Activated T-cell treated with anti-CD3 and anti-CD28 coated beads, Interleukin-2, amount 50 U/mL, for 4 hours (primary cell): ENCODE results near the gene CPSF3. TPM values are rescaled to one million over a fixed set of nuclear protein-coding genes. Genes with fewer than 3 reads are reported as not detected.
A peak's percentile ranks its signal among the peaks of the same experiment; 100 is the strongest.
"Not testable (repeated sequence)": the region's sequence is repeated elsewhere in the genome, so short reads cannot be mapped to it uniquely, and the experiment has no call there.

Experiments used
- ATAC-seq, 2 donors: fragments of 200-7000 bp; cut with Tn5 transposase; one replicate each; pipeline ENCODE4 v1.10.0; 2021
- DNase-seq: peaks from one replicate; pipeline ENCODE4 v3.0.0-alpha.2; 2020
- H3K27me3 Mint-ChIP-seq: one replicate; pipeline ENCODE4 v1.8.0; 2021; ENCODE audit warnings: low read depth, mixed read lengths
- H3K36me3 Mint-ChIP-seq: one replicate; pipeline ENCODE4 v1.8.0; 2022; ENCODE audit warnings: mixed read lengths; ENCODE audit not compliant: insufficient read depth
- H3K4me1 Mint-ChIP-seq: one replicate; pipeline ENCODE4 v1.8.0; 2021; ENCODE audit warnings: low read depth, mixed read lengths
- H3K4me3 Mint-ChIP-seq: one replicate; pipeline ENCODE4 v1.8.0; 2021; ENCODE audit warnings: mild to moderate bottlenecking, moderate library complexity, mixed read lengths
- H3K9me3 Mint-ChIP-seq: one replicate; pipeline ENCODE4 v1.8.0; 2021; ENCODE audit warnings: mixed read lengths
- total RNA-seq, 3 donors: library from RNA; stranded (reverse); gene quantifications; one replicate each; pipeline ENCODE4 v1.2.1, GENCODE V29; 2021

Gene CPSF3
- total RNA-seq, 3 donors from 2014 or later = 61.8 to 66.6 (median 63.5) TPM

DNA sequence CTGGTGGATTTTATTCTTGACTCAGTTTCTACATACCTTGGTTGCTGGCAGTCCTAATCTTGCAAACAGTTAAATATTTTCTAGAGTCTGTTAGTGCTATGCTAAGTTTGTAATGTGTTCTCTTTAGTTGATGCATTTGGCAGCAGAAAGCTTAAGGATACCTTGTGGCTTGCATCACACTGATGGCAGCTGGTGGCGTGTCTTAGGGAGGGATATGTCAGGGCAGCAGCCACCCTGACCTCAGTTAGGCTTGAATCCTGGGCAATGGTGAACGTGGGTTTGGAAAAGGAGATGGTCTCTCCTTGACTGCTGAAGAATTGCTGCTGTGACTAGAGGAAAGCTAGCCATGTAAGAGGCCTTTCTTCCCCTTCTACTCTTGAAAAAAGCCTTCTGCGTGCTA lies 55.1 kb downstream of the CPSF3 start:
- no peak for ATAC-seq
- no peak for DNase-seq
- H3K9me3 Mint-ChIP-seq = no peaks in the 10 kb centered on the region
- no peak overlapping the region for H3K4me3 Mint-ChIP-seq
- H3K27me3 Mint-ChIP-seq = no peaks in the 10 kb centered on the region
- H3K36me3 Mint-ChIP-seq = peaks cover 33% of the 10 kb centered on the region
- peaks cover 50% of the 10 kb centered on the region for H3K4me1 Mint-ChIP-seq

DNA sequence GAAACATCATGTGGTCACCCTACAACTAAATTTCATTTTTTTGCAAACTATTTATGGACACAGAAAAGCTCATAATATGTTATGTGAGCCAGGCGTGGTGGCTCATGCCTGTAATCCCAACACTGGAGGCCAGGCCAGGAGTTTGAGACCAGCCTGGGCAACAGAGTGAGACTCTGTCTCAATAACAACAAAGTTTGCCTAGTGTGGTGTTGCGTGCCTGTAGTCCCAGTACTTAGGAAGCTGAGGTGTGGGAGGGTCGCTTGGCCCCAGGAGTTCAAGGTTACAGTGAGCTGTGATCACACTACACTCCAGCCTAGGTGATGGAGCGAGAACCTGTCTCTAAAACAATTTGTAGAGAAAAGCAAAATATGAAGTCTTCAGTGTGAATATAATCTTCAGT lies 56.7 kb downstream of the CPSF3 start:
- Mint-ChIP-seq H3K27me3 (no peaks in the 10 kb centered on the region), H3K4me1 (peaks cover 45% of the 10 kb centered on the region), H3K9me3 (no peaks in the 10 kb centered on the region), H3K36me3 (peaks cover 43% of the 10 kb centered on the region), H3K4me3 (no peak overlapping the region)
- ATAC-seq = no peak
- DNase-seq = no peak

DNA sequence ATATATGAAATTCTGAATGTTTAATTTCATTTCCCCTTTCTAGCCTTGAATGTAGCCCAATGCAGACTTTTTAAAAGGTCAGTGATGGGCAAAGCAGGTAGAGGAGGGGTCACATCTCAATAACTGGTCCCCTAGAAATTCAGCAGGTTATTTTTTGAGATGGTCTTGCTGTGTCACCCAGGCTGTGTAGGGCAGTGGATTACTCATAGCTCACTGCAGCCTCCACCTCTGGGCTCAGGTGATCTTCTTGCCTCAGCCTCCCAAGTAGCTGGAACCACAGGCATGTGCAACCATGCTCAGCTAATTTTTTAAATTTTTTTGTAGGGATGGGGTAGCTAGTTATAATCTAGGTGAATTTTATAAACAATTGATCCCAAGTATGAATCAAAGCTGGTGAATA lies 59.7 kb downstream of the CPSF3 start:
- Mint-ChIP-seq H3K4me1 (peaks cover 23% of the 10 kb centered on the region), H3K27me3 (no peaks in the 10 kb centered on the region), H3K36me3 (peaks cover 47% of the 10 kb centered on the region), H3K9me3 (no peaks in the 10 kb centered on the region), H3K4me3 (no peak overlapping the region)
- ATAC-seq (no peak), DNase-seq (no peak)

DNA sequence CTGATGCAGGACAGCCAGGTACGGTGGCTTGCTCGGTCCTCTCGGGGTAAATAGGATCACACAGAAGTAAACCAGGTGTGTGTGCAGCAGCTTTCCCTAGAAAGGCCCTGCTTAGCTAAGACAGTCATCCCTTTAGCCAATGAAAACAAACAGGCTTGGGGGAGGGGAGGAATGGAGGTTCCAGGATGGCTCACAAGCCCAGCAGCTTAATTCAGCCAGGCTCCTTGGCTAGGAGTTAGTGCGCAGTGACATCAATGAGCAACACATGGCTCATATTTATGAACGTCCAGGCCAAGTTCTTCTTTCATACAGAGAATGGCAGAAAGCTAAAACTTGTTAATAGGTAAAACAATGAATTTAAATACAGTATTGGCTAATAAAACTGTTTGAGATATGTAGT lies 61.1 kb downstream of the CPSF3 start:
- no peak for ATAC-seq
- peaks cover 40% of the 10 kb centered on the region for H3K36me3 Mint-ChIP-seq
- H3K27me3 Mint-ChIP-seq = no peaks in the 10 kb centered on the region
- peaks cover 23% of the 10 kb centered on the region for H3K4me1 Mint-ChIP-seq
- no peak overlapping the region for H3K4me3 Mint-ChIP-seq
- DNase-seq = no peak
- no peaks in the 10 kb centered on the region for H3K9me3 Mint-ChIP-seq

DNA sequence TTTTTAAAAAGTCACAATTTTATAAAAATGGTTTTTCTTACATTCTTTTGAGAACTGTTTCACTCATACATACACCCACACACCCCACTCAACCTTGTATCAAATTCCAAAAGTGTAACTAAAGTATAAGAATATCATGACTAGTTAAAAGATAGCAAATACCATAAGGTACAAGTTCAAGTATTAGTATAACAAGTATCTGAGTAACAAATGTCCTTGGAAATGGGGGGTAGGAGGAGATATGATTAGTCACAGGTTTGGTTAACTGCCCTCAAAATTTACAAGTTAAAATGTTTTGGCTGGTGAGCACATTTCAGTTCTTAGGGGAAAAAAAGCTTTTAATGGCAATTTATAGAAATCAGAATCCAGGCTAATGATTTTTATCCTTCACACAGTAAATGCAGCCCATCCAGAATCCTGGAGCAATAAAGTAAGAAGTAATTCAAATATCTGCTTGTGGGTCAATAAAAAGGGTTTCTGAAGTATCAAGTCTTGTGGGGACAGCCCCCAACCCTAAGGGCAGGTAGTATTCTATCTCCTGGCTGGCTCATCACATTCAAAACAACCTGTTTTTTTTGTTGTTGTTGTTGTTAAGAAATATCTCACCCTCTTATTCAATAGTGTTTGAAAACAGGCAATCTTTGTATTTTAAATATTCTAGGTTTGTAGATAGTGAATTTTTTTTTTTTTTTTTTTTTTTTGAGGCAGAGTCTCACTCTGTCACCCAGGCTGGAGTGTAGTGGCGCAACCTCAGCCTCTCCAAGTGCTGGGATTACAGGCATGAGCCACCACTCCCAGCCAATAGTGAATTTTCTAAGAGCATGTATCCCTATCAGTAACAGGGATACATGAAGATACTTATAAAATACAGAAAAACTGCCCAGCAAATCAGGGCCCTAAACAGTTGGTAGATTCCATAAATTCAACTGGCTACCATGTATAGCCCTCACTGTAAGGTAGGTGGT lies 65.4 kb downstream of the CPSF3 start:
- H3K9me3 Mint-ChIP-seq = no peaks in the 10 kb centered on the region
- peaks cover 45% of the 10 kb centered on the region for H3K36me3 Mint-ChIP-seq
- peaks cover 30% of the 10 kb centered on the region for H3K4me1 Mint-ChIP-seq
- no peak overlapping the region for H3K4me3 Mint-ChIP-seq
- DNase-seq = no peak
- no peaks in the 10 kb centered on the region for H3K27me3 Mint-ChIP-seq
- peak; percentile 73 to 76 for ATAC-seq

DNA sequence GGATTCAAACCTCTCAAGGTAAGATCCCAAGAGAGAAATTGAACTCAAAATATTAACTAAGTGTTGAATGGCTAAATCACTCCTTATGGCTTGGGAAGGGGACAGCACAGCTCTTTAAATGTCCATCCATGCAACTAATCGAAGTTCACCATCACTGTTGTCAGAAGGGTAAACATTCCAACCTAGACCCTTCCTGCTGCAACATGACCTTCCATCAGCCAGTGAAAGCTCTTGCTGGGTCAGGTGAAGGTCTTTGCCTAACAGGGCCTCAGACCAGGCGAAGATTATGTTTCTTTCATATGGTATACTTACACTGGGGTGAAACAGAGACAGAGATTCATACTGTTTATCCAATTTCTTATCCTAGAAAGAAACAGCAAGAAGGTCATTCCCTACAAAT lies 67.3 kb downstream of the CPSF3 start:
- no peak overlapping the region for H3K4me3 Mint-ChIP-seq
- H3K36me3 Mint-ChIP-seq = peaks cover 42% of the 10 kb centered on the region
- peaks cover 37% of the 10 kb centered on the region for H3K4me1 Mint-ChIP-seq
- ATAC-seq (no peak), DNase-seq (no peak)
- H3K9me3 Mint-ChIP-seq = no peaks in the 10 kb centered on the region
- H3K27me3 Mint-ChIP-seq = no peaks in the 10 kb centered on the region

DNA sequence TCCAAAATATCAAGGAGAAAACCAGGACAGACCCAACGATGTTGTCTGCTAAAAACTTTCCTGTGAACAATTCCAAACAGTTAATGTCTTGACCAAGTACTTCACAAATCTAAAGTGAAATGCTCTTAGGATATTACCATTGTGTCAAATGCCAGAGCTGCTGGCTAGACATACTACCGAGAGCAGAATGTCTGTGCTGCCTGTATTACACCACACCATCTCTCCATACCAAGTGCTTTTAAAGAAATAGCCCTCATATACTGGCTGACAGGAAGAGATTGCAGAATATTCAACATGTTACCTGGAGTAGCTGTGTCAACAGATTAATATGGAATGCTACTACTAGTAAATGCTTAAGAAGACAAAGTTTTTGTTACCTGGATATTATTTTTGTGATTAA lies 69.5 kb downstream of the CPSF3 start:
- DNase-seq = no peak
- Mint-ChIP-seq H3K4me1 (peaks cover 42% of the 10 kb centered on the region), H3K9me3 (no peaks in the 10 kb centered on the region), H3K4me3 (no peak overlapping the region), H3K36me3 (peaks cover 47% of the 10 kb centered on the region), H3K27me3 (no peaks in the 10 kb centered on the region)
- no peak for ATAC-seq

DNA sequence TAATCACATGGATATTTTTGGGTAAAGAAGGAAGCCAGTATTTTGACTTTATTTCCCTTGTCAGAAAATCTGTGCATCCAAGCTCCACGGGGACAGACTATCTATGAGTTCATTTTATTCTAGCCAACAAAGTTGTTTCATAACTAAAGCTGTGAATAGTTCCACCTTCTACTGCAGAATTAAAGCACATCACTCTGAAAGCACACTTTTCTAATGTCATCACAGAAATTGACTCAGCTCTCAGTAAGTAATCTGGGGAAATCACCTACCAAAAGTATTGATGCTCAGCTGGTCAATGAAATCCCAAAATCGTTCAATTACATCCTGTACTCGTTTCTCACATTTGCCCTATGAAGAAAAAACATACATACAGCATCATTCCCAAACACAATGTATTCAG lies 70.0 kb downstream of the CPSF3 start:
- H3K36me3 Mint-ChIP-seq = peaks cover 46% of the 10 kb centered on the region
- H3K9me3 Mint-ChIP-seq = no peaks in the 10 kb centered on the region
- peaks cover 37% of the 10 kb centered on the region for H3K4me1 Mint-ChIP-seq
- H3K27me3 Mint-ChIP-seq = no peaks in the 10 kb centered on the region
- ATAC-seq (peak; percentile 54 to 65), DNase-seq (no peak)
- H3K4me3 Mint-ChIP-seq = no peak overlapping the region

DNA sequence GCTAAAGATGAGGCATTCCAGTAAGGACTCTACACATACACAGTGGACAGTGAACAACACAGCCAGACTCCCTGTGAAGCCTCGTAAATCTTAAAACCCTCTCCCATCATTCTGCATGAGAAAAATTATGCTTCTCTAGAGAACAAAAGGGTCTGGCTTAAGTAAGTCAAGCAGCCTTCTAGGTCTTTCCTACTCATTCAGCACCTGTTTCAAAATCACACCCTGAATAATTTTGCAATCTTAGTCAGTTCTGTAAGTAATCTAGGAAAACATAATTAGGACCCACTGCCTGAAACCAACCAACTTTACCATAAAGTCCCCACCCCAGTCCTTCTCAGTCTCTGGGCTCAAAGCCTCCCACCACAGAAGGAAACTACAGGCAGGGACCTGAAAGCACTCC lies 70.6 kb downstream of the CPSF3 start:
- peaks cover 46% of the 10 kb centered on the region for H3K36me3 Mint-ChIP-seq
- H3K27me3 Mint-ChIP-seq = no peaks in the 10 kb centered on the region

DNA sequence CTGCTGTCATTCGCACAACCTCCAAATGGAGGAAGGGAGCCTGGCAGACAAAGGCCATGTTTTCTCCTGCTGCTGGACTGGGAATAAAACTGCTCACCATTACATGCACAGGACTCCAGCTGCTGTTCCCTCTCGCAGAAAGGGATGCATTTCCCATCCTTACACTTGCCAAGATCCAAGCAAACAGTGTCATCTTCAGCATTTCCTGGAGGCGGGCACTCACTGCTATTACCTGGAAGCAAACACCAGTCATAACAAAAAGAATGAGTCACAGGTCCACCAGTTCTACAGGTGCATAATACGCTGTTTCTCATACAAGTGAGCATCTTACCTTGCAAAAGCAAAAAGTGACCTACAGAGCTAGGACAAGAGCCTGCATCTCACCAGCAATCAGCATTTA lies 73.6 kb downstream of the CPSF3 start:
- peak in 1 of 2 donors; percentile 18 for ATAC-seq
- Mint-ChIP-seq H3K9me3 (no peaks in the 10 kb centered on the region), H3K4me3 (no peak overlapping the region), H3K4me1 (peaks cover 25% of the 10 kb centered on the region), H3K36me3 (peaks cover 53% of the 10 kb centered on the region), H3K27me3 (no peaks in the 10 kb centered on the region)
- DNase-seq = no peak

More for the DNA sequence above, 70.6 kb downstream of the CPSF3 start:
- ATAC-seq = peak; percentile 53 to 56
- DNase-seq = no peak
- Mint-ChIP-seq H3K9me3 (no peaks in the 10 kb centered on the region), H3K4me1 (peaks cover 31% of the 10 kb centered on the region), H3K4me3 (no peak overlapping the region)

DNA sequence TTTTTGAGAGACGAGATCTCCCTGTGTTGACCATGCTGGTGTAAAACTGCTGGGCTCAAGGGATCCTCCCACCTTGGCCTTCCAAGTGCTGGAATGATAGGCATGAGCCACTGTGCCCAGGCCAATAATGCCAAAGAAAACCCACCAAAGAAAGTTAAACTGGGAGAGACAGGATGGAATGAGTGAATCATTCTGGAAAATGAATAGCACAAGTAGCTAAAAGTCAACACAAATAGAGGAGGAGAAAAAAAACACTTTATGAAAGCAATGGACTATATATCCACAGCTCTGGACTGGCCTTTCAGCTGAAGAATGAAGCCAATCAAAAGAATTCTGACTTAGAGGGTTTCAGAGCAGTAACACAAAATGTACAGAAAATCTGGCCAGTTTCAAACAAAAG lies 74.8 kb downstream of the CPSF3 start:
- Mint-ChIP-seq H3K36me3 (peaks cover 52% of the 10 kb centered on the region), H3K27me3 (no peaks in the 10 kb centered on the region)

DNA sequence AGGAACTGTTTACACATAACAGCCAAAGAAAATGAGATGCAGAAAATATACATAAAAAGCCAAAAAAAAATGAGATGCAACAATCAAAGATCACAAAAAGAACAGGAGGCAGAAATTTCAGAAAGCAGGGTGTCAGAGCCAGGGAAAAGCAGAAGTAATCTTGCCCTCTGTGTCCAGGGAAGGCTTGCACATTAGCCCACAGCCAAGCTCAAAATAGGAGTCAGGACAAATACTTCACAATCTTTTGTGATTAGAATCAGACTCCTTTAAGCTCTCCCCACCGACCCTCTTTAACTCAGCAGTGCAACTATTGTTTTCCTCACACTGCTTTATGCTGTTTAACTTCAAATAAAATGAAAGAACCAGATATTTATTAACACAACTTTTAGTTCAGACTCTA lies 85.5 kb downstream of the CPSF3 start:
- no peaks in the 10 kb centered on the region for H3K9me3 Mint-ChIP-seq
- H3K36me3 Mint-ChIP-seq = peaks cover 34% of the 10 kb centered on the region
- peaks cover 3% of the 10 kb centered on the region for H3K4me1 Mint-ChIP-seq
- H3K27me3 Mint-ChIP-seq = no peaks in the 10 kb centered on the region
- ATAC-seq (no peak), DNase-seq (no peak)
- H3K4me3 Mint-ChIP-seq = no peak overlapping the region

More for the DNA sequence above, 74.8 kb downstream of the CPSF3 start:
- no peak for ATAC-seq
- H3K9me3 Mint-ChIP-seq = no peaks in the 10 kb centered on the region
- H3K4me1 Mint-ChIP-seq = peaks cover 21% of the 10 kb centered on the region
- H3K4me3 Mint-ChIP-seq = no peak overlapping the region
- DNase-seq = no peak

DNA sequence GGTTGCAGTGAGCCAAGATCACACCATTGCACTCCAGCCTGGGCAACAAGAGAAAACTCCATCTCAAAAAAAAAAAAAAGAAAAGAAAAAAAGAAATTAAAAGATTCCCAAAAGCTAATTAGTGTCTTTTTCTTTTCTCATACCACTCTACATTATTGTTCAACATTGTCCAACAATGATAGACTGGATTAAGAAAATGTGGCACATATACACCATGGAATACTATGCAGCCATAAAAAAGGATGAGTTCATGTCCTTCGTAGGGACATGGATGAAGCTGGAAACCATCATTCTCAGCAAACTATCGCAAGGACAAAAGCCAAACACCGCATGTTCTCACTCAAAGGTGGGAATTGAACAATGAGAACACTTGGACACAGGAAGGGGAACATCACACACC lies 90.5 kb downstream of the CPSF3 start:
- H3K27me3 Mint-ChIP-seq, ATAC-seq, H3K9me3 Mint-ChIP-seq, DNase-seq, H3K4me3 Mint-ChIP-seq, H3K4me1 Mint-ChIP-seq: not testable (repeated sequence)
- peaks cover 38% of the 10 kb centered on the region for H3K36me3 Mint-ChIP-seq

DNA sequence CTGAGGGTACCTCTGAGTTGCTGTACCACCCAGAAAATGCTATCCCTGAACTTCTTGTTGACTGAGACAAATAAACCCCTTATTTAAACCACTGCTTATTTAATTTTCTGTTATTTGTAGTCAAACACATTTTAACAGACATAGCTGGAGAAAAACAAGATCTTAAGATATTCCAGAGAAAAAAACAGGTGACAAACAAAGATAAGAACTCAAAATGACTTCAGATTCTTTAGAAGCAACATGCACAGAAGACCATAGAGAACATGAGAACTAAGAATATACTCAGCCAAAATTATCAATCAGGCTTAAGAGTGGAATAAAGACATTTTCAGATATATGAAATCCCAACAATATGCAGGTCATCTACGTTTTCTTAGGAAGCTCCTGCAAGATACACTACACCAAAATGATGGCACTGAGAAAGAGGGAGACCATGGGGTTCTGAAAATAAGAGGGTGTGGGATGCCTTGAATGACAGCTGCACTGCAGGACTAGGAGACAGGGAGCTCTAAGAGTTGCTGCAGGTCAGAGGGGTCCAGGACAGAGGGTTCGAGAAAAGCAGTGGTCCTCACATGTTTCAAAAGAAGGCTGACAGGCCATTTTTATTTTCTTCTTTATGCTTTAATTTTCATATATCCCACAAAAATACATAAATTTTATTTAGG lies 93.8 kb downstream of the CPSF3 start:
- no peak for DNase-seq

DNA sequence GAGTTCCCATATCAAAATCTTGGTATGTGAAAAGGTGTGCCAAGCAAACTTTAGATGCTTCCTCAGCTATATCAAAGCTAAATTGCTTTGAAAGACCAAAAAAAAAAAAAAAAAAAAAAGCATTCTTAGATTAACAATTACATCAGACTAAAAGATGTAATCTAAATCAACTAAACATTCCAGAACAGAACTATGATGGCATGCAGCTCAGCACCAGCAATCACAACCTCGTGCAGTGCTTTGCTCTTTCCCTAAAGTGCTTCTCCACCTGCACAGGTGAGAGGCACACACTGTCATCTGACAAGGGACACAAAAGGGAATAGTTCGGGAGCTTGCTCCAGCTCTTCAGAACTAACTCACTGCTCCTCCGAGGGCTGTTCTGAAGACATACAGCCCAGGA lies 94.7 kb downstream of the CPSF3 start:
- Mint-ChIP-seq H3K4me3 (no peak overlapping the region), H3K4me1 (no peaks in the 10 kb centered on the region), H3K36me3 (peaks cover 49% of the 10 kb centered on the region), H3K9me3 (peaks cover 3% of the 10 kb centered on the region), H3K27me3 (no peaks in the 10 kb centered on the region)
- DNase-seq (no peak), ATAC-seq (no peak)

More for the DNA sequence above, 93.8 kb downstream of the CPSF3 start:
- H3K27me3 Mint-ChIP-seq = no peaks in the 10 kb centered on the region
- no peaks in the 10 kb centered on the region for H3K4me1 Mint-ChIP-seq
- H3K36me3 Mint-ChIP-seq = peaks cover 51% of the 10 kb centered on the region
- peaks cover 3% of the 10 kb centered on the region for H3K9me3 Mint-ChIP-seq
- no peak for ATAC-seq
- no peak overlapping the region for H3K4me3 Mint-ChIP-seq
